Kidney capillary endothelial cell (primary cell): ENCODE data around the gene SMIM36.
"Not testable (repeated sequence)": the region's sequence is repeated elsewhere in the genome, so short reads cannot be mapped to it uniquely, and the experiment has no call there.

ENCODE experiments used
- DNase-seq: peaks from one replicate; pipeline ENCODE4 v3.0.0-alpha.2; 2018; ENCODE audit warnings: low spot score

SMIM36 gene

DNA sequence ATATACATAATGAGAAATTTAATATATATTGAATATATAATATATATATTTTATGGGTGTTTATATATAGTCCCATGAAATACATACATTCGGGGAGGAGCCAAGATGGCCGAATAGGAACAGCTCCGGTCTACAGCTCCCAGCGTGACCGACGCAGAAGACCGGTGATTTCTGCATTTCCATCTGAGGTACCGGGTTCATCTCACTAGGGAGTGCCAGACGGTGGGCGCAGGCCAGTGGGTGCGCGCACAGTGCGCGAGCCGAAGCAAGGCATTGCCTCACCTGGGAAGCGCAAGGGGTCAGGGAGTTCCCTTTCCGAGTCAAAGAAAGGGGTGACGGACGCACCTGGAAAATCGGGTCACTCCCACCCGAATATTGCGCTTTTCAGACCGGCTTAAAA lies 9.6 kb downstream of the SMIM36 start:
- DNase-seq: not testable (repeated sequence)

DNA sequence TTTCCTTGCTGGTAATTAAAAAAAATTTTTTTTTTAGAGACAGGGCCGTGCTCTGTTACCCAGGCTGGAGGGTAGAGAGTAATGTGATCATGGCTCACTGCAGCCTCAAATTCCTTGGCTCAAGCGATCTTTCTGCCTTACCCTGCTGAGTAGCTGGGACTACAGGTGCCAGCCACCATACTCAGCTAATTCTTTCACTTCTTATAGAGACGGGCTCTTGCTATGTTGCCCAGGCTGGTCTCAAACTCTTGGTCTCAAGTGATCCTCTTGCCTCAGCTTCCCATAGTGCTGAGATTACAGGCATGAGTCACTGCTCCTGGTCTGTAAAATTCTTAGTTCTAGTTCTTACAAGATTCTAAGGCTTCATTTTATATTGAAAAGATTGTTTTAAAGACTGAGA lies 11.1 kb downstream of the SMIM36 start:
- DNase-seq: no peak

DNA sequence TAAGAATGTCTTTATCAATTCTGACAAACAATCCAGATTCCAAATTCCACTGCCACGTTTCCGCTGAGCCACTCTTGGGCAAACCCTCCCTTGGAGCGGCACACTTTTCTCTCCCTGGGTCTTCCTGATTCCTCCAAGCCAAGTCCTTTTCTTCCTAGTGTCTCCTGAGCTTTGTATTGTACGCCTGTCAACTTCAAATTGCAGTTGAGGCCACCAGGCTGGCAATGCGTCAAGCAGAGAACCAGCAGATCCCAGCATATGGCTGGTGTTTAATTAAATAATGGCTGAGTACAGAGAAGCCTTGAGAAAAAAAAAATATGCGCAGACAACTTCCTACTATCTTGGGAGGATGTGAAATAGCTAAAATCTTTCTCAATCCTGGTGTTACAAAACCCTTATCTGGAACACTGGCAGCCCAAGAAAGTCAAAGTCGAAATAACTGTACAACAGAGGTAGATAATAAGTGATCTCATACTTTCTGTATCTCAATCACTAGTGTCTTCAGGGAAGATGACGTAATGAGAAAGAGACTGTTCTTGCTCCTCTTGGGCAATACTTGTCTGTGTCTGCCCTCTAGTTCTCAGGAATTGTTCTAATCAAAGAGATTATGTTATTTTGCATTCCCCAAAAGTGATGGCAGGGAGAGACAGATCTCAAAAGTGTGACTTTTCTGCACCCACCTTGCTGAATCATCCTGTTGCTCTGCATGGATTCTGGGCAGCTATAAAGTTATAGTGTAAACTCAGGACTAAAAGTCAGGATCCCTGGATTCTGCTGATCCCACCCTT lies 15.0 kb downstream of the SMIM36 start:
- no peak for DNase-seq

DNA sequence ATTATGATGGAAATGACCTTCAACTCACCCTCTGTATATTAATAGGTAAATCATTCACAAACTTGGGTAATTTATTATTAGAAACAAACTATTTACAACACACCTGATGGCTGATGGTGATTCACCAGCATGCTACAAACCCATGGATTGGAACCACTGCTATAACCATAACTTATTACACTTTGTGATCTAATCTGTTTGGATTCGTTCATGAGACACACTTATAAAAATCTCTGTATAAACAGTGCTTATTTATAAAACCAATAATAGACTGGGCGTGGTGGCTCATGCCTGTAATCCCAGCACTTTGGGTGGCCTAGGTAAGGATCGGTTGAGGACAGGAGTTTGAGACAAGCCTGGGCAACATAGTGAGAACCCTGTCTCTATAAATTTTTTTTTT lies 16.0 kb downstream of the SMIM36 start:
- DNase-seq: no peak

DNA sequence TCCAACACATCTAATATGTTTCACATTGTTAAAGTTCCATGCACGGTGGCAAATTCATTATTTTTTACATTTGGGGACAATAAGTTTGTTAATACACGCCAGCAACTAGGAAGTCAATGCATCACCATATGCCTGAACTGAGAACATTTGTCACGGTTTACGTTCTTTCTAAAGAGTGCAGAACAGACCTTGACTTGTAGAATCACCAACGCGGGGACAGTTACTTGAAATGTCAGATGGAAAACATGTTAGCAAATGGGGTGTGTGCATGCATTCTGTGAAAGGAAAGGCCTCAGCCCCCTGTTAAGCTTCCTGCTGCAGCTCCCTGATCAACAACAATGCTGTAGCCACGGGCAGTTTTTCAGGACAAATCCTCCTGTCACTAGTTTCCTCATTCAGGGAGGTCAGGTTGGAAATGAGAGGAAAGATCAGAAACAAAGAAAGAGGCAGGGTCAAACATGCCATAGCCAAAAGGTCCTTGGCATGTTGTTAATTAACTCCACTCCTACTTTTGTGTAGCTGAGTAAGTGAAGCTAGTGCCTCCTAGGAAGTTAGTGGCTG lies 18.4 kb downstream of the SMIM36 start:
- DNase-seq: no peak

DNA sequence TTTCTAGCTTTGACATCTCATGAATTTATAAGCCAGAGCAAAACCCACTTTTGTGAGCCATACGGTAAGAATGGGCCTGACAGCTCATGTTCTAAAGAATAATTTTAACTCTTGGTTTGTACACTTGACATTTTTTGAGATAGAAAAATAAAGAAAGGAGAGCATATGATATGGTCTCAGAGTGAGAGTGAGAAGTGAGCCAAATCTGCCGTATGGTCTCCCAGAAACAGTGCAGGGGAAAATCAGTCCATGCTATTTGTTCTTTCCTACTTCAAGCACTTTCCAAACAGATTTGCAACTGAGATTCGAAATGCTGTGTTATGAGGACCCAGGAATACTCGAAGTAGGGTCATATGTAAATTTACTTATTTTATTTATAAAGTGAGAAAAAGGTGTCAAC lies 20.9 kb downstream of the SMIM36 start:
- DNase-seq: no peak

DNA sequence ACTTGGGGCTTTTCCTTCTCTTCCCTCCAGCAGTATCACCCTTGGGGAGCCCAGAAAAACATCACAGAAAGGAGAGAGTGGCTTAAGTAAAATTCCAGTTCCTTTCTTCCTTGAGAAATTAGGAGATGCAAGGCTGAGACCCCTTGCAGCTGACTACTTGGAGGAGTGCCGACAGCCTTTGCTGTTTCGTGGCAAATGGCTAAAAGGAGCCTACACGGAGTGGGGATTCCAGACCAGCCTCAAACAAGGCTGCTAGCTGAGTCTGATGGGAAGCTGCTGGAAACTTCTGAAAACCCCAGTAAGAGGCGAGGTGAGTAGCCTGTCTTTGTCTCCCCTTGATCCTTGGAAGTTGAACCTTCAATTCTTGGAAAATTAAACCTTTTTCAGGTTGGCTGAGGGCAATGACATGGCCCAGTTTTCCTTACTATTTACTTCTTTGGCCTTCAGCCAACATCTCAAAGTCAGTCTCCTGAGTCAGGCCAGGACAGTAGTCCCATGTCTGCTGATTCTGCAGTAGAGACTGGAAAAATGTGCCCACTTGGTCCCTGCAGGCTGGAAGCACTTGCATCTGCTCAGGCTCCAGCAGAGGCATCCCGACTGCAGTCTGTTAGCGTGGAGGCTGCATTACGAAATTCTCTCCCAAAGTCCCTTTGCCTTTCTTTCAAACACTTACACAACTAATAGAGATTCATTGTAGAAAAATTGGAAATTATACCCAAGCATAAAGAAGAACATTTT lies 23.4 kb downstream of the SMIM36 start:
- no peak for DNase-seq

DNA sequence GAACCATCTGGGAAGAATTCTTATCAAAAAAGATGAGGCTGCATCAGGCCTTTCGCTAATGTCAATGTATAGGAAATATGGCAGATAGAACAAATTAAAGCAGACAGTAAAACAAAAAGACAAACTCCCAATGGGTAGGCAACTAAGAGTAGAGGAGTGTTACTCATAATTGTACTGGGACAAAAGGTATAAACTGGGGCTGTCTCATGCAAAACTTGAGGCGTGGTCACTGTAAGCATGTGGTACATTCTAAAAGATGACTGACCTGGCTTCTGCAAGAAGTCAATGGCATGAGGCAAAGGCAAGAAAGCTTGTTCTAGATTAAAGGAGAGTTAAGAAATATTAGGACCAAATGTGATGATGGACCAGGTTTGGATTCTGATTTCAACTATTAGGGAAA lies 26.7 kb downstream of the SMIM36 start:
- no peak for DNase-seq

DNA sequence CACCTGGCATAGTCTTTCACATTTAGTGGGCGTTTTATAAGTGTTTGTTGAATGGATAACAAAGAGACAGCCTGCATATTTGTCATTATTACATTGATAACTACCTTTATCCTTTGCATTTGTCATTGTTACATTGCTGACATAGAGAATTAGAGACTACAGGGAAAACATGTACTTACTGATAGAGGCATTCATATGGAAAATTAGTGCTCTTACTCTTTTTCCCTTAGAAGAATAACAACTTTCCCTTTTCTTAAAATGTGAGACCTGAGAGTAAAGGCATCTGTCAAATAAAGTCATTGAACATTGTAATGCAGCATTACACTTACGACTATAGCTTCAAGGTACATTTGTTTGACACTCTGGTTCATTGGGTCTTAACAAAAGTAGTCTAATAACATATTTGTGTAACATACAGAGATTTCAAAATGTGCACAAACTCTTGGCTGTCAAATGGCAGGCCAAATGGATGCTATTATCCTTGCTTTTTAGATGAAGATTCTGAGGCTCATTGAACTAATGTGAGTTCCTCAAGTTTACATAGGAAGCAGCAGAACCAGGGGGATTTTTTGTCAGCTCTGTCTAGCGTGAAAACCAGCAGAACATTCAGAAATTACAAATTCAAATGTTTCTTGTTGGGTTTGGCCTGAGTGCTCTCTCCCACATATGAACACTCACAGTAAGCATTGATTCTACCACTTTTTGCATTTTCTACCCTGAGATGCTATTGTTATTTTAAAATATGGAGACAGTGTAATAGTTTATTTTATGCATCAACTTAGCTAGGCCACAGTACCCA lies 28.5 kb downstream of the SMIM36 start:
- no peak for DNase-seq

DNA sequence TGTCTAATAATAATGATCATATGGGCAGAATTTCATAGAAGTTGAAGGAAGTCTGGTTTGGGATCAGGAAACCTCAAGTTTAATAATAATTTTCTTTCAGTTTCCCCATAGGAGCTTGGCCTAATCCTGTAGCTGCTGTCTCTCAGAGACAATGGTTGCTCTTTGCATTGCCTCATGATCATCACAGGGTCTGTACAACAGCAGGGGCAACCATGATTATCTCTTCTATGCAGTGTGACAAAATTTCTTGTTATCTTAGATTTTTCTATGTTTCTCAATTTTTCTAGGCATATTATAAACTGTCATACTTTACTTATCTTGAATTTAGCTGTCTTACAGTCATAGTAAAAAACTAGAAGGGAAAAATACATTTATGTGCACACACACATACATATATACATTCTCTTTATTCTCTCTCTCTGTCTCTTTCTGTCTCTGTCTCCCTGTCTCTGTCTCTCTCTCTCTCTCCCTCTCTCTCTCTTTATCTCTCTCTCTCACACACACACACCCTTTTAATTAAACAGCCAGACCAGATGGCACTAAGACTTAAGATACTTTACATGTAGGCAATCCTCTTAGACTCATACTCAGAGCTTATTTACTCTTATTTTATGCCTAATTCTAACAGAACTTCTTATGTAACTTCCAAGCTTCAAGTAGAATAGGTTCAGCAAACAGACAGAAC lies 30.5 kb downstream of the SMIM36 start:
- DNase-seq: no peak

DNA sequence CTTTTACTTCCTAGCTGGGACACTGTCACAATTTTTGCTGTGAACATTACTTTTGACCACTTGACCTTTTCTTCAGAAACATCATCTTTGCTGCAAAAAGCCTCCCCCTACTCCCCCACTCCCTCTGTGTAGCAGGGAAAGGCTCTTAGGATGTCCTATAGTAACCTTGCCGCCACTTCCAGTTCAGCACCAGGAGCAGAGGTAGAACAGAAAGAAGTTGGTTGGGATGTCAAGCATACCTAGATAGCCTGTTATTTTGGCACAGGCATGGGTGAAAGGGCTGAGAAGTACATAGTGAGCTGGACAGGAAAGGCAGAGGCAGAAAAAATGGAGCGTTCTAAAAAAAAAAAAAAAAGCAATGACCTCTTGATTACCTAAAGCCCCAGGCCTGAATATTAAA lies 31.3 kb downstream of the SMIM36 start:
- no peak for DNase-seq

DNA sequence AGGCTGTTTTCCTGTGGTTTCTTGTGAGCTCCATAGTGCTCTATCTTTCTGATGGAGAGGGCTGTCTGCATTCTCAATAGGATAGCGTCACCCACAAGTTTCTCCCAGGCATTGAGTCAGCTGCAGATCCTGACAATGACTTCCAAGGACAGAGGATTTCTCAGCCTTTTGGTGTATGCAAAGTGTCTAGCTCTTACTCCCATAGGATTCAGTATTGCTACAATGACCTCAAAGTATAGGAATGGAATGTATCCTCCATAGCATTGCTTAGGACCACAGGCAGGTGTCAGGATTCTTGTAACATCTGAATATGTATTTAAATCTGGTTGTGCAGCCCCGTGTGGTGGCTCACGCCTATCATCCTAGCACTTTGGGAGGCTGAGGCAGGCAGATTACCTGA lies 32.3 kb downstream of the SMIM36 start:
- DNase-seq: no peak

DNA sequence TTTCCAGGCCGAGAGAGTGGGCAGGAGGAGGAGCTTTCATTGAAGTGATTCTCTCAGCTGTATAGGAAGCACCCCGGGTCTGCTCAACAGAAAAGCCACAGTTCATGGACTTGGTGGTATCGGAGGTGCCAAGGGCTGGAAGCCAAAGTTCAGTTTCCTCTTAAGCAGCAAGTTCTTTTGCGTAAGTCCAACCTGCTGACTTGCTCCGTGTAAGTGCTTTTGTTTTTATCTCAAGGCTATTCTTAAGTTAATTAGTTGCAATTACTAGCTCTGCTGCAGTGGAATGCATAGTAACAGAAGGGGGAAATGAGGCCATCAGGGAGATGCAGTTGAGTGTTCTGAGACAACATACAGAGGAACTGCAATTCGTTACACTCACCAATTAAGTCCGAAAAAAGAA lies 44.6 kb downstream of the SMIM36 start:
- no peak for DNase-seq

DNA sequence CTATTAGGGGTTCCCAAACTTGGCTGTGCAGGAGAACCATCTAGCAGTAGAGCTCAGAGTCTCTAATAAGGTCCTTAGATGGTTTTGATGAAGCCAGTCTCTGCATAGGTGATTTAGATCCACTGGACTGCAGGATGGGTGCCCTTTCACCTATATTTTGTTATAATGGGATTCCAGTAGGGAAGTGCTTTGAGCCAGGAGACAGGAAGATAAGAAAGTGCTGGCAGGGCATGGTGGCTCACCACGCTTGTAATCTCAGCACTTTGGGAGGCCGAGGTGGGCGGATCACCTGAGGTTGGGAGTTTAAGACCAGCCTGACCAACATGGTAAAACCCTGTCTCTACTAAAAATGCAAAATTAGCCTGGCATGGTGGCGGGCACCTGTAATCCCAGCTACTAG lies 45.5 kb downstream of the SMIM36 start:
- DNase-seq: not testable (repeated sequence)

DNA sequence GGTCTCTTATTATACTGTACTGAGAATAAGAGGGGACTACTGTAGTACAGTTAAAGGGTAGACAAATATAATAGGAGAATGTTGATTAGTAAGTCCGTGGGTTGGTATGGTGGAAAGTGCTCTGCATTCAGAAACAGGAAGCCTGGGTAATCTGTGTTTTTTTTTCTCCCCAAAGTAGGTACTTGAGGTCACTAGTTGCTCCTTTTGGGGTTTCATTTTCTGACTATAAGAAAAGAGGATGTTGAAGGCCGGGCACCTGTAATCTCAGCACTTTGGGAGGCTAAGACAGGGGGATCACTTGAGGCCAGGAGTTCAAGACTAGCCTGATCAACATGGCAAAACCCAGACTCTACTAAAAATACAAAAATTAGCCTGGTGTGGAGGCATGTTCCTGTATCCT lies 47.7 kb downstream of the SMIM36 start:
- DNase-seq: no peak

DNA sequence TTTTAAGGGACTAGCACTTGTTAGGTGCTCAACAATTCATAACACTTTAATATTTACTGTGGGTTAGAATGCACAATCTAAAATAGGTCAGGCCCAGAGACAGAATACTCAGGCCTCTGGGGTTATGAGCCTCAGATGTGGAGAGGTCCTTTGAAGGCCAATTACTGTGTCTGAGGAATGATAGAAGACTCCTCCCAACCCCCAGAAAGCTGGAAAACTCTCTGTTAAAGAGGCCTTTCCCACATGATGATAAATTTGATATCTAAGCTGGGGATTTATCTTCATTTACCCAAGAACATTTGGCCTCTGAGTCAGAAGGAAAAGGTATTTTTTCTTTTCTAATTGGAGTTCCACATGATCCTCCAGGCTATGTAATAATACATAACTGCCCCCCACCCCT lies 48.5 kb downstream of the SMIM36 start:
- no peak for DNase-seq

DNA sequence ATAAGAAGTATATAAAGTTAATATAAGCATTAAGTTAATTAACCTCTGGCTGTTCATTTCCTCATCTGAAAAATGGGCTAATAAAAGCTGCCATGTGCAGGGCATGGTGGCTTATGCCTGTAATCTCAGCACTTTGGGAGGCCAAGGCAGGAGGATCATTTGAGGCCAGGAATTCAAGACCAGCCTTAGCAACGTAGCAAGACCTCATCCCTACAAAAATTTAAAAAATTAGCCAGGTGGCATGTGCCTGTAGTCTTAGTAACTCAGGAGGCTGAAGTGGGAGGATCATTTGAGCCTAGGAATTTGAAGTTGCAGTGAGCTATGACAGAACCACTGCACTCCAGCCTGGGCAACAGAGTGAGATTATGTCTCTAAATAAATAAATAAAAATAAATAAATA lies 49.0 kb downstream of the SMIM36 start:
- no peak for DNase-seq

DNA sequence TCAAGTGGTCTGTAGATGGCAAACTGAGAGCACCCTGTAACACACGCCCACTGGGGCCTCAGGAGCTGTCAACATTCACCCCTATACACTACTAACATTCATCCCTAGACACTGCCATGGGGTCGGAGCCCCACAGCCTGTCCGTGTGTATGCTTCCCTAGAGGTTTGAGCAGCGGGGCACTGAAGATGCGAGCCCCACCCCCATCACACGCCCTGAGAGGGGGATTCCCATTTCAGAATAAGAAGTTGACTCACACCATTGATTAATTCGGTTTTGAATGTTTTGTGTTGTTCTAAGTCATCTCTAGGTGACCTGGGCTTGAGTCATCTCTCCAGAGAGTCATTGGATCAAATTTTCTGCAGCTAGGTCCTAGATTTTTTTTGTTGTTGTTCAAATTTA lies 52.3 kb downstream of the SMIM36 start:
- peak; percentile 34 for DNase-seq

DNA sequence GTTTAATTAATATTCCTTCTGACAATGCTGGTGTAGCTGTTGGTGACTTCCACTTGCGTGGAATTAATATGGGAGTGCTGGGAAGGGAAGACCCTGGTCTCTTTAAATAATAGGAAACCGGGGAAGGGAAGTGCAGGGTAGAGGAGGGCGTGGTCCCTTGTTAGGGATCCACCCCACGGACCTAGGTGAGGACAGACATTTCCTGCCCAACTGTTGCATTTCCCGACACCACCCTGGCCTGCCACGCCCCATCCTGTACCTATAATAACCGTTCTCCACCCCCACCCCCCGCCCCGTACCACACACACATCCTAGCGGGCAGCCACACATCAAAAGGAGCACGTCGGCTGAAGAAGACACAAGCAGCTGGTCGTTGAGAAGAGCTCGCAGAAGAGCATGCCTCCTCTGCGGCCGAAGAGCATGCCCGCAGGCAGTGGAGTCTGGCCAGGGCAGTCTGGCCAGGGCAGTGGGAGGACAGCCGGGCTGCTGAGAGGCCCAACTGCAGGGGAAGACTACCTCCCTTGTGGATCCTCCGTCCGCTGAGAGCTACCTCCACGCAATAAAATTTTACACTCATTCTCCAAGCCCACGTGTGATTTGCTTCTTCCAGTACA lies 52.9 kb downstream of the SMIM36 start:
- DNase-seq: no peak

DNA sequence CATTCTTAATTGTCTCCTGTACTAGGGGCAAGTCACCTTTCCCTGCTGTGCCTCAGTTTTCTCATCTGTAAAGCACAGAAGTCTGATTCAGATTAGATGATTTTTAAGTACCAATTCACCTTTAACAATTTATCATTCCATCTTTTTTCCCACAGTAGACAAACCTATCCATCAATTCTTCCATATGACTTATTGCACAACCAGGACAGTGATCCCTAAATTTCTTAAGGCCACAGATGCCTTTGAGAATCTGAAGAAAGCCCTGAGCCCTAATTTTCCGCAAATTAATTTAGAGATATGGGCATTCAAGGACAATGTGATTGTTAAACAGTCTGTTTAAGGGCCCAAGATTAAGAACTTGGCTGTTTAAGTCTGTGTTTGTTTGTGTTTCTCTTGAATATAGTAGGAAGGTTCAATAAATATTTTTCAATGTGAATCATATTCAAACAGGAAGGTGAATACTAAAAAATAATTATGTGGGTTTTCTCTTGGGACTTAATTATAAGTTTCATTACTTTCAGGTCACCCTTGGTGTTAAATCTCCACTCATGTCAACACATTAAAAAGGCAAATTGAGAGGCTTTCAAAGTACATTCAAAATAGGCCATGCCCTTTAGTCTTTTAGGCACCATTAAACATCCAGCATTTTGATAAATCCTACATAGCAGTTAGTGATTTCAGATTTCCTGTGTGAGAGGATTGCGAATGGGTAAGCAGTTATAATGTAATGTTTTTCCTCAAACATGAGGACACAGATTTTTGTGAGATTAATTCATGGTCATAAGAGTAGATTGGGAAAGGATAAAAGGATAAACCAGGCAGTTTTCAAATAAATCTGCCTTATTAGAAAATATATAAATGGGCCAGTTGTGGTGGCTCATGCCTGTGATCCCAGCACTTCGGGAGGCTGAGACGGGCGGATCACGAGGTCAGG lies 54.7 kb downstream of the SMIM36 start:
- DNase-seq: no peak
